Measurements from ENCODE around the gene TCTN1.
"Not testable (repeated sequence)": the region's sequence is repeated elsewhere in the genome, so short reads cannot be mapped to it uniquely, and the experiment has no call there.

Gene TCTN1

GRCh38 chr12:110585231-110585799, 28.6 kb upstream of the TCTN1 start:
- DNase-seq (ENCODE audit: low read depth), result no peak

- DNase-seq (ENCODE audit: low read depth), result not testable (repeated sequence)
Measured at GRCh38 chr12:110587102-110587501, 26.8 kb upstream of the TCTN1 start.

- DNase-seq (ENCODE audit: low read depth), result no peak
Measured at GRCh38 chr12:110590059-110590458, 23.9 kb upstream of the TCTN1 start.

- DNase-seq (ENCODE audit: low read depth), result no peak
Measured at GRCh38 chr12:110590806-110591326, 23.1 kb upstream of the TCTN1 start.

- no peak for DNase-seq (ENCODE audit: low read depth)
Measured at GRCh38 chr12:110591451-110592051, 22.4 kb upstream of the TCTN1 start.

- no peak for DNase-seq (ENCODE audit: low read depth)
Measured at GRCh38 chr12:110592078-110592477, 21.9 kb upstream of the TCTN1 start.

- not testable (repeated sequence) for DNase-seq (ENCODE audit: low read depth)
Measured at GRCh38 chr12:110592919-110593318, 21.0 kb upstream of the TCTN1 start.

- DNase-seq (ENCODE audit: low read depth), result no peak
Measured at GRCh38 chr12:110597885-110598284, 16.0 kb upstream of the TCTN1 start.

GRCh38 chr12:110599334-110599733, 14.6 kb upstream of the TCTN1 start:
- DNase-seq (ENCODE audit: low read depth), result no peak

- DNase-seq (ENCODE audit: low read depth), result no peak
Measured at GRCh38 chr12:110600254-110600653, 13.7 kb upstream of the TCTN1 start.

GRCh38 chr12:110602085-110602814, 11.7 kb upstream of the TCTN1 start:
- DNase-seq (ENCODE audit: low read depth), result not testable (repeated sequence)

- DNase-seq (ENCODE audit: low read depth), result no peak
Measured at GRCh38 chr12:110606253-110606611, 7.7 kb upstream of the TCTN1 start.

GRCh38 chr12:110613071-110613770, 708 bp upstream of the TCTN1 start:
- no peak for DNase-seq (ENCODE audit: low read depth)

GRCh38 chr12:110615171-110615570, 1.2 kb downstream of the TCTN1 start:
- no peak for DNase-seq (ENCODE audit: low read depth)

- DNase-seq (ENCODE audit: low read depth), result no peak
Measured at GRCh38 chr12:110616471-110617115, 2.7 kb downstream of the TCTN1 start.

- no peak for DNase-seq (ENCODE audit: low read depth)
Measured at GRCh38 chr12:110619534-110619953, 5.6 kb downstream of the TCTN1 start.

- DNase-seq (ENCODE audit: low read depth), result no peak
Measured at GRCh38 chr12:110622582-110622981, 8.7 kb downstream of the TCTN1 start.

GRCh38 chr12:110627500-110628195, 13.7 kb downstream of the TCTN1 start:
- DNase-seq (ENCODE audit: low read depth), result no peak

GRCh38 chr12:110635055-110635454, 21.1 kb downstream of the TCTN1 start:
- DNase-seq (ENCODE audit: low read depth), result no peak

GRCh38 chr12:110636516-110636915, 22.6 kb downstream of the TCTN1 start:
- DNase-seq (ENCODE audit: low read depth), result no peak

- DNase-seq (ENCODE audit: low read depth), result no peak
Measured at GRCh38 chr12:110637869-110638441, 24.0 kb downstream of the TCTN1 start.

Measured in stimulated activated CD8-positive, alpha-beta memory T cell treated with anti-CD3 and anti-CD28 coated beads, Interleukin-4, amount 100 ng/mL, for 24 hours (primary cell).